Measurements from ENCODE around the gene ZNF774.
A peak's percentile ranks its signal among the peaks of the same experiment; 100 is the strongest.
"Not testable (repeated sequence)": the region's sequence is repeated elsewhere in the genome, so short reads cannot be mapped to it uniquely, and the experiment has no call there.

ZNF774 gene

DNA sequence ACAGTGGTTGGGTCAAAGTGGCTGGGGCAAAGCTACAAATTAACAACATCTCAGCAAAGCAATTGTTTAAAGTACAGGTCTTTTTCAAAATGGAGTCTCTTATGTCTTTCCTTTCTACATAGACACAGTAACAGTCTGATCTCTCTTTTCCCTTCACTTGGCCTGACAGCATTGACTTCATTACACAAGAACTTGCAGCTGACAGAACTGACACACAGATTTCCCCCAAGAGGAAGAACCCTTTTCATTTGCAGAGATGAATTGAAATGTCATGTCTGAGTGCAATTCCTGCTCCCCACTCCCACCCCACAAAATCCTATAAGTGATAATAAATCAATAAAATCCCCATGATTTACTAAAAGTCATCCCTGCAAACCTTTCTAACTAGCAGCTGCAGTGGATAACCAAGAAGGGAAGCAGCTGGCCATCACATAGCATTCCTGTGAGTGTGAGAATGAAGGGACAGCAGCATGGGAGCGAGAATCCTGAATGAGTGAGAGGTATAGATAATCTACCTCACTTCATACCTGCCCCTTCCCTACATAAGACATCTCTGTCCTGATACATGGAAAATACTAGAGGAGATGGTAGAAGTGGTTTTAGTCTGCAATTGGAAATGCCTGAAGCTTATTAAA is 4.5 kb upstream of the ZNF774 start:
- DNase-seq: not testable (repeated sequence)

DNA sequence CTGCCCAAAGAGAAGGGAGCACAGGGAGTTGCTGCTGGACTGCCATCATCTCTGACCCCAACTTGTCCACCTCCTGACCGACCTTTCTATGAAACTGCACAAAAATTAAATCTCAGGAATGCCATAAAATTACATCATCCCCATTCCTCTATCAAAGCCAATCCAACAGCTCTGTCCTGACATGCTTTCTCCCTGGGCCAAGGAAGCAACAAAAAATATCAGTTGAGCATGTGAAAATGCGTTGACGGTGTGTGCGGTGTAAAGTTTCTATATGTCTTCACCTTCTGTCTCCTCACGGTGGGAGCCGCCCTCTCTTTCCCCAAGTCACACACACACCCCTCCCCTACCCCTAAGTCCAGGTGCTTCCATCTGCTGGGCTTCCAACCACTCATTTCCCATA is 3.6 kb upstream of the ZNF774 start:
- DNase-seq: no peak

DNA sequence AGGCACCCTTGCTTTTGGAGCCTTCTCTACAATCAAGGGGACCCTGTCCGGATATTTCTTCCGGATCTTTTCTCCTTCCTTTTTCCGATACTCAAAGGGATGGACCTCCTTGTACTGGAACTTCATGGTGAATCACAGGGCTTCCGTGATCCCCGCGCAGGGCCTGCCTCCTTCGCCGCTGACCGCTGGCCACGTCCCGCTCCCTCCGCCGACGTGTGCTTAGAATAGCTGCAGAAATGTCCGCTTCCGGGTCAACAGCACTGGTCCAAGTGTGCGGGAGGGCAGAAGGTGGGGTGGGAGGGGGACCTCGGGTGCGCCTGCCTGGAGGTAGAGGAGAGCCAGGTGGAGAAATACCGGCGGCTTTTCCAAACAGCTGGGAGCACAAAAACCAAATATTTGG is 3.0 kb upstream of the ZNF774 start:
- DNase-seq: no peak

DNA sequence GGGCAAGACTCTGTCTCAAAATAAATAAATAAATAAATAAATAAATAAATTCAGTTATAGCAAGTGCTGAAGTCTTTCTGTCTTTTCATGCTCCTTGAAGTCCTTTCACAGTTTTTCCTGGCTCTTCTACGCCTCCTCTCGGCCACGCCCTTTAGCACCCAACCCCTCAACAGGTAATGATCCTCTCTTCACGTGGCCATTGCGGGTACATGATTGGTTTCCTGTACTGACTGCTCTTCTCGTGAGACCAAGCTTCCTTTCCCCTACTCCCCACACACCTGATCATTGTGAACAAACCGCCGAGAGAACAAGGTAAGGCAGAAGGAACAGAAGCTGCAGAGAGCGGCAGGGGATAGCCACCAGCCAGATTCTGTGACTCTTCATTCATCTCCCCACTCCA is 2.3 kb upstream of the ZNF774 start:
- DNase-seq: no peak

DNA sequence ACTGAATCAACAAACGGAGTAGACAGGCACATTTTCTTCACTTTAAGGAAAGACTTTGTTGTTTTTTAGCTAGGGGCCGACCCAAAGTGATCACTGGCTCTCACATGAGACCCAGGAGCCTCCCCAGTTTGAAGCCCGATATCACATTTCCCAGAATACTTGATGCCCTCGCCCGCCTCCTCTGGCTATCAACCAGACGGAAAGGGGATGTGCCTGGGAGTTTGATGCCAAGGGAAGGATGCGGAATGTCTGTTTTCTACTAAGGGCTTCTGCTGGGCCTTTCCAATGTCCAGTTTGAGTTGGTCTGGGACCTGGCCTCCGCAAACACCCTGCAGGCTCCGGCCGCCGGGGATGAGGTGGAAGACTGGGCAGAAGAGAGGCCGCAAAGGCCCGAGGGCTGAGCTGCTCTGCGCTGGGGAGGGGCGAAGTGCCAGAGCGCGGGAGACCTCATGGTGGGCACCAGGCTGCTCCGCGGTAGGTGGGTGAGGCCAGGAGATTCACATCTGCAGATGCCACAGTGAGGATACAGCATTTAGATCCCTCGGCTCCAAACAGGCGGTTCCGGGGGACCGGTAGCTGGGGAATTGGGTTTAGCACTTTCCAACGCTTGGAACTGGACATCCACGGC is 491 bp upstream of the ZNF774 start:
- no peak for DNase-seq

DNA sequence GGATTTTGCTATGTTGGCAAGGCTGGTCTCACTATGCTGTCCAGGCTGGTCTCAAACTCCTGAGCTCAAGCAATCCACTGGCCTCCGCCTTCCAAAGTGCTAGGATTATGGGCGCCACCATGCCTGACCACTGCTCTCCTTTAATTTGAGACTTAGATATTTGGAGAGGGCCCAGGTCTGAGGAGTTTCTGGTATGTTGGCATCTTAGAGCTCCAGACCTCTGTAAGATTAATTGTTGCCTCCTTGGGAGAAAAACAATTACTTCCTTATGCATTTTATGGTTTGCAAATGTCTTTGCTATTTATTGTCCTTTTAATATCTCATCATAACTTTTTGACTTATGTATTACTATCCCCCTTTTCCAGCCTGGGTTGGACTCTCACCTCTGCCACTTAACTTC is 2.9 kb downstream of the ZNF774 start:
- DNase-seq: no peak

DNA sequence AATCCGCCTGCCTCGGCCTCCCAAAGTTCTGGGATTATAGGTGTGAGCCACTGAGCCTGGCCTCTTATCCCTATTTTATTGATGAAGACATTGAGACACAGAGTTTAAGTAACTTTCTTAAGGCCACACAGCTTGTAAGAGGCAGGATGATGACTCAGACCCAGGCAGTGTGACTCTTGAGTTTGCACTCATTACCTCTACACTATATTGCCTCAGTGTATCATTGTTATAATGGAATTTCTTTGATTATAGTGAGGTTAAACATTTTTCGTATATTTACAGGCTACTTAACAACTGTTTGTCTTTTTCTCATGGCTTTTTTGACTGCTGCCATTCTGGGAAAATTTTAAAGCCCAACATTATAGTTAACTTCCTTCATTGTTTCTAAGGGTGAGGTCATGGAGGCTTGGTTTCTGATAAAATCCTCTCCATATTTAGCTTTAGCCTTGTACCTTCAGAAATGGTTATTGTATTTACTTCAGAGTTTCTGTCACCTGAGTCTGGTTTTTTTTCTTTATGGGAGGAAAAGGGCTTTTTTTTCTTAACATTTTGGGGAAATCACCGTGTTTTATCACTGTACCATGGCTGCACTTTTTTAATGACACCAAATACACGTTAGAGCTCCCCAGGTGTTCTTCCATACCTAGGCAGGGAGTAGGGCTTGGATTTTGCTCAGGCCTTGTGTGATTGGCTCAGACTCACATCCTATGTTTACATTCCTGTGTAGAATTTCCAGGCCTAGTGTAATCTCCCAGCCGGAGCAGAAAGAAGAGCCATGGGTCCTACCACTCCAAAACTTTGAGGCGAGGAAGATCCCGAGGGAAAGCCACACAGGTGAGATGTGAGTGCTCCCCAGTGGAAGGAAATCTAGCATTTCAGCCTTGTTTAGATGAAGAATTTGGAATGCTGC is 6.3 kb downstream of the ZNF774 start:
- no peak for DNase-seq

DNA sequence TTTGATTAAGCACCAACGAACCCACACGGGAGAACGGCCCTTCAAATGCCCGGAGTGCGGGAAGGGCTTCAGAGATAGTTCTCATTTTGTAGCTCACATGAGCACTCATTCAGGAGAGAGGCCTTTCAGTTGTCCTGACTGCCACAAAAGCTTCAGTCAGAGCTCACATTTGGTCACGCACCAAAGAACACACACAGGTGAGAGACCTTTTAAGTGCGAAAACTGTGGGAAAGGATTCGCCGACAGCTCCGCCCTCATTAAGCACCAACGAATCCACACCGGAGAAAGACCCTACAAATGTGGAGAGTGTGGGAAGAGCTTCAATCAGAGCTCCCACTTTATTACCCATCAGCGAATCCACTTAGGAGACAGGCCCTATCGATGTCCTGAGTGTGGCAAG is 8.7 kb downstream of the ZNF774 start:
- DNase-seq: no peak

DNA sequence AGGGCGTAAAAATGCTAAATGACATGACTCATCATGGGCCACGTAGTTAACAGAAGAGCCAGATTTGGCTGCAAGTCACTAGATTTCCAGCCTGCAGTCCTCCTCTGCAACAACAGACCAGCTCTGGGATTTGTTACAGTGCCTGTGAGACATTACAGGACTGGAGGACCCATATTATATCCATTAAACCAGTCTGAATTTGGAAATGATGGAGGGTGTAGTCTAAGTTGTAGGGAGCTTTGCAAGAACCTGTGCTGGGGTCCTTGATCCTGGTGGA is 10.8 kb downstream of the ZNF774 start:
- DNase-seq: peak; percentile 86

DNA sequence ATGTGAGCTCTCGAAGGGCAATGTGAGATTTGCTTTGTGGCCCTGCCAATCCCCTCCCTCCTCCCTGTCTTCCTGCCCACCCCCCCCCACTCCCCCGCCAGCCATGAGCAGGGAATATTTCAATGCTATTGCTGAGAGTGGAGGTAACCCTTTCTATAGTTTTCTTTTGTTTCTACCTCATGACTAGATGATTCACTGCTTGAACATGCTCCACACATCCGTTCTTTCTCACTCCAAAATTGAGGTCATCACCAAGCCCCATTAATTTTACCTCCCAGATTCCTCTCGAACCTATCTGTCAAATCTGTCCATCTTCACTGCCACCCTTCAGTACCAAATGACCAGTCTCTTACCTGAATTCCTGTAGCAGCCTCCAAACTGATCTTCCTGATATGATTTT is 12.2 kb downstream of the ZNF774 start:
- peak; percentile 50 for DNase-seq

DNA sequence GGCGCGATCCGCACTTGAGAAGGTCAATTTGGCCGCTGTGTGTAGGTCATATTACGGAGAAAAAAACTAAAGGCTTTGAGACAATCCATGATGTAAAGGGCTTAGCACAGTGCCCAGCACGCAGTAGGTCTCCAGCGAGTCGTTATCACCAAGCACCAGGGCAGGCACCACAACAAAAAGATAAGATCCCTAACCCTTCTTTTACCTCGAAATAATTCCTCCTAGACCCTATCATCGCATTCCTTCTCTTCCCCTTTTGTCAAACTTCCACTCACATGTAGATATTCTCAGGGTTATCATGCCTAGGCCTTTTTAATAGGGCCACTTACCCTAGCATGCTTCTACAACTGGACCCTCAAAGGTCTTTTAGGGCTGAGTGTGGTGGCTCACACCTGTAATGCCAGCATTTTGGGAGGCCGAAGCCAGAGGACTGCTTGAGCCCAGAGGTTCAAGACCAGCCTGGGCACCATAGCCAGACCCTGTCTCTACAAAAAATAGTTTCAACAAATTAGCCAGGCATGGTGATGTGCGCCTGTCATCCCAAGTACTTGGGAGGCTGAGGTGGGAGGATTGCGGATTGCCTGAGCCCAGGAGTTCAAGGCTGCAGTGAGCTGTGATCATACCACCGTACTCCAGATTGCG is 13.5 kb downstream of the ZNF774 start:
- no peak for DNase-seq

DNA sequence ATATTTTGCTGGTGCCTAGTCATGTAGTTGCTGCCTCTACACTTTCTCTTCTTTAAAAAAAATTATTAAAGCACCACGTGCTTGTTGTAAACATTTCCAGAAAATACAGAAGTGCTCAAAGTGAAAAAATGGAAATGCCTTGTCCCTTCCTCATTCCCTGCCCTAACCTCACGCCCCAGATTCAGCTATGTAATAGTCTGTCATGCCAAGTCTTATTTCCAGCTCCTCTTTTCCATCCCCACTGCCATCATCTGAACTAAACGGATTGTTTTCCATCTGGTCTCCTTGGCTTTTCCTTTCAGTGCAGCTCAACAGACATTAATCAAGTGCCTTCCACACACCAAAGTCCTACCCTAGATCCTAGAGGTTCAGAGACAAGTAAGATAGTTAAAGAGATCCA is 15.5 kb downstream of the ZNF774 start:
- no peak for DNase-seq

DNA sequence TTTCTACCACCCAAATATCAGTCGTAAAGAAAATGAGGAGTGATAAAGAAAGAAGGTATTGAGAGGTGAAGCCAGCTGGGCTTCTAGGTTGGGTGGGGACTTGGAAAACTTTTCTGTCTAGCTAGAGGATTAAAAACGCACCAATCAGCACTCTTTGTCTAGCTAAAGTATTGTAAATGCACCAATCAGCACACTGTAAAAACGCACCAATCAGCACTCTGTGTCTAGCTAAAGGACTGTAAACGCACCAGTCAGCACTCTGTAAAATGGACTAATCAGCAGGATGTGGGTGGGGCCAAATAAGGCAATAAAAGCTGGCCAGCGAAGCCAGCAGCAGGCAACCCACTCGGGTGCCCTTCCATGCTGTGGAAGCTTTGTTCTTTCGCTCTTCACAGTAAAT is 23.0 kb downstream of the ZNF774 start:
- no peak for DNase-seq

DNA sequence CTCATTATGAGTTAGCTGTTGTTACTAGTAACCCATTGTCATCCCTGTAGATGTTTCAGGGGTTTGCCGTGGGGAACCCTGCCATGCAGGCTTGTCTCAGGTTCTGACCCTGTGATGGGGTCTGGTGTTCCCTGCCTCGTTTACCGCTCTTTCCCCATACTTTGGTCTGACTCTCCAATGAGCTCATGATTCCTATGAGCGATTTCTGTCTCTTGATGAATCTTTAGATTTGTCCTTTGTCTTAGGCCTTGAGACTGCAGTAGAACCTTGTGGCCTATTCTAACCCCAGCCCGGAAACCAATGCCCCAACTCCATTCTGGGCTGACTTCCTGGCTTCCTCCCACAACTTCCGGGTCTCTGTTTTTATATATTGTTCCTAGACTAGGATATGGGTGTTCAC is 24.7 kb downstream of the ZNF774 start:
- no peak for DNase-seq

DNA sequence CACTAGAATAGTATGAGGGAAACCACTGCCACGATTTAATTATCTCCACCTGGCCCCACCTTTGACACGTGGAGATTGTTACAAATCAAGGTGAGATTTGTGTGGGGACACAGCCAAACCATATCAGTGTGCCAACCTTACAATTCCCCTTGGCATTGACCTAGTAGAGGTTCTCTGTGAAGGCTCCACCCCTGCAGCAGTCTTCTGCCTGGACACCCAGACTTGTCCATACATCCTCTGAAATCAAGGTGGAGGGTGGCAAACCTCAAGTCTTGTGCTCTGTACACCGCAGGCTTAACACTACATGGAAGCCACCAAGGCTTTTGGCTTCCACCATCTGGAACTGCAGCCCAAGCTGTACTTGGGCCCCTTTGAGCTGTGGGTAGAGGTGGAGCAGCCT is 27.2 kb downstream of the ZNF774 start:
- no peak for DNase-seq

DNA sequence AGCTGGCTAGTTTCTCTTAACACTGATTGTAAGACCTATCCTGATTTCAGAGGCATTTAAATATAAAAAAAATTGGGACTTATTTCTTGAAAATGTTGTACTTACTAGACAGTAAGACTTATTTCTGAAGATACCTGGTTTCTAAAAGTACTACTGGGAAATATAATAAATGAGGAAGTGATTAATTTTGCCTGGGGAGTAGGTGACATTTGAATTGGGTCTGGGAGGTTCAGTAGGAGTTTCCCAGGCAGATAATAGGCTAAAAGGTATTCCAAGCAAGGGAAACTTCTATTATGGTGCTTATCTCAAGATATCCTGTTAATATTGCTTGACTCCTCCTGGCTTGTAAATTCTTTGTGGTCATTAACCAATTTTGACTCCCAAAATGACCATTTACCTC is 29.4 kb downstream of the ZNF774 start:
- DNase-seq: no peak

DNA sequence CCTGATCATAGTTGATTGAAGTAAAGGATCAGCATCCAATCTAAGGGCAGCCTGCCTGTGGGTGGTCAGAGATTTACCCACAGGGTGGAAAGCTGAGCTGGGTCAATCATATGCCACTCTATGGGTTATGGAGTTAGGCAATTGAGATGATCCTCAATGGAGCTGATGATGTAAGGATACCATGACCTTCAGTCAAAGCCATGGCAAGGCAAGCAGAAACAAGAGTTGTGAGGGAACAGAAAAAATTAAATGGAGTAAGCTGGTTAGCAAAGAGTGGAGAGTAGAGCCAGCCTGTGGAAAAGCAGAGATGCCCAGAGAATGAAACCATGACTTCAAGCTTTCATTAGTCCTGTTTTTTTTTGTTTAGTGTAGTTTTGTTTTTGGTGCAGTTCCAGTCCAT is 30.2 kb downstream of the ZNF774 start:
- DNase-seq: peak; percentile 38

DNA sequence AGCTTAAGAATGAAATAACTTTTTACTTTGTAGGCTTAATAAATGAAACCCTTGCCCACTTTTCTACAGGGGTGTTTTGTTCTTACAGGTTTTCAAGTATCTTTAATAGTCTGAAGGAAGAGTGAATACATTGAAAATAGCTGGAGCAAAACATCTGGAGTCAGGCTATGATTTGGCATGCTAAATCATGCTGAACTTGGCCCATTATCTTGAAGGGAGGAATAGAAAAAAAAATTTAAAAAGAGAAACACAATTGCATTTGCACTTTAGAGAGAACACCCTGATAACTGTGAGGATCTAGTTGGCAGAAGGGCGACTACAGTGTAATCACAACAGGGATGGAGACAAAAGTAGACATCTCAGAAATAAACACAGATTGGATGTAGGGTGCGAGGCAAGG is 34.1 kb downstream of the ZNF774 start:
- DNase-seq: no peak

DNA sequence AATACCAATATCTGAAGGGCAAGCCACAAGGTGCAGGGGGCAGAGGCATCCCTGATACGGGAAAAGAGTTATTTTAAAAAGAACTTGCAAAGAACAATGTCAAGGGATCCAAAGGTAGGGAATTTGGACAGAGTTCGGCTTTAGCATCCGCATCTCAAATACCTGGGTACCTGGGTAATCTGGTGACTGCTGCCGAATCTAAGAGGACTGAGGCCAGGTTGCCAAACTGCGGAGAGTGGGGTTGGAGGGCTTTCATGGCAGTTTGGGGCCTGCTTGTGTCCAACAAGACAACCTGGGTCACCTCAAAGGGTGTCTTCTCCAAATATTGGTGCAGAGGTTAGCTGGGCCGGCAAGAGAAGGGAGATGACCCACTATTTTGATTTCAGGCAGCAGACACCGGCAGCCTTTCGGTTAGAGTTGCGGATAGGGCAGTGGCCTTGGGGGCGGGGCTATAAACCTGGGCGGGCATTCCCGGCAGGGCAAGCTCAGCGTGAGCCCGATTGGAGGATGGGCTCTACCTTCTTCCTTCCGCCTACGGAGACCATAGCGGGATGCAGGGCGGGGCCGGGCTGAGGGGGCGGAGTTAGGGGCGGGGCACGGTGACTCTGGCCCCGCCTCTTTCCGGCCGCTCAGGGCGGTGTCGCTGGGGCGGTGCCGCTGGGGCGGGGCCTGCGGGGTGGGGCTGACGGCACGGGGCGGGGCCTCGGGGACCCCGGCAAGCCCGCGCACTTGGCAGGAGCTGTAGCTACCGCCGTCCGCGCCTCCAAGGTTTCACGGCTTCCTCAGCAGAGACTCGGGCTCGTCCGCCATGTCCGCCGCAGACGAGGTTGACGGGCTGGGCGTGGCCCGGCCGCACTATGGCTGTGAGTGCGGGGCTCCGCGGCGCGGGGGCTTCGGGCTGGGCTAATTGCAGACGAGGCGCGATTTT is 35.7 kb downstream of the ZNF774 start, which contains the start of gene IQGAP1:
Gene IQGAP1 (plus strand): TSS at position 709 of the 928 bp plus-strand sequence. CDS start 100 bp downstream, at position 809.
- DNase-seq: peak; percentile 97

DNA sequence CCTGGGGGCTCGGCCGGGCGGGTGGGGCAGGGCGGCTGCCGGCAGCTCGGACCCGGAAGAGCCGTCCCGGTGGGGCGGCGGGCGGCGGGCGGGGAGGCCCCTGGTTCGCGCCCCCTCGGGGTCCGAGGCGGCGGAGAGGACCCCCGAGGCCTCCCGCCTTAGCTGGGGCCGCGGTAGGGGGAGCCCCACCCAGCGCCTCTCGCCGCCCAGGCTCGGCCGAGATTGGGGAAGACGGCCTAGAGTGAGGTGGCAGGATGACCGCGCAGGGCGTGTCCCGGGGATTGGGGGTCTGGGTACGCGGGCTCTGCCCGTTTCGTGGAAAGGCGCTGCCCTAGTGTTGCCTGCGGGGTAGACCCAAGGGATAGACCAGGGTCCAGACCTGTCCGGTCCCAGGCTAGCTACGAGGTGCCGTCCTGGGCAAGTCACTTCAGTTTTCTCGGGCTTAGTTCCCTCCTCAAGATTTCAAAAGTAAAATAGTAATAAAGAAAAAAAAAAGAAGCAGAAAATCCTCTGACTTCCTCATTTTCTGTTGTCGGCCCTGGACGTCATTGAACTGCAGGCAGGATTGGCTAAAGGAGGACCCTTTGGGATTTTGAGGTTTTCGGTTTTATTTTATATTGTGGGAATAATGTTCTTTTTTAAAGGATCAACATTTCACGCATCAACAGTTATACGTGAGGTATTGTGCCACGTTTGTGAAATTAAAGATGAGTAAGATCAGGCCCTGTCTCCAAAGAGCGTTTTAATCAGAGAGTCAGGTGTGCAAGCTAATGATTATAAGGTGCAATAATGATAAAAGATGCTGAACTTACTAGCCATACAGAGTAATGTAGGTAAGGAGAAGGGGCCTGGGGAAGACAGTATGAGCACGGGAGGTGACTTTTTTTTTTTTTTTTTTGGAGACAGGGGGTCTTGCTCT is 36.6 kb downstream of the ZNF774 start:
- peak; percentile 61 for DNase-seq

DNA sequence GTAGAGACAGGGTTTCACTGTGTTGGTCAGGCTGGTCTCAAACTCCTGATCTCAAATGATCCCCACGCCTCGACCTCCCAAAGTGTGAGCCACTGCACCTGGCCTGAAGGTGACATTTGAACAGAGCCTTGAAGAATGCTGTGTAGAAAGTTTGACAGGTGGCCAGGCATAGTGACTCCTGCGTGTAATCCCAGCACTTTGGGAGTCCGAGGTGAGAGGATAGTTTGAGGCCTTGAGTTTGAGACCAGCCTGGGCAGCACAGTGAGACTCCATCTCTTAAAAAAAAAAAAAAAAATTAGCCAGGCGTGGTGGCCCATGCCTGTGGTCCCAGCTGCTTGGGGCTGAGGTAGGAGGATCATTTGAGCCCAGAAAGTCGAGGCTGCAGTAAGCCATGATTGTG is 37.4 kb downstream of the ZNF774 start:
- DNase-seq: no peak

Measured in fibroblast of skin of scalp (primary cell).